Stimulated activated CD4-positive, alpha-beta T cell treated with anti-CD3 and anti-CD28 coated beads, Interleukin-15, amount 100 ng/mL, for 24 hours (primary cell): ENCODE results near the gene ALDH1B1.
"Not testable (repeated sequence)": the region's sequence is repeated elsewhere in the genome, so short reads cannot be mapped to it uniquely, and the experiment has no call there.

Source experiments
- DNase-seq: peaks from one replicate; pipeline ENCODE4 v3.0.0-alpha.2; 2020

The ALDH1B1 gene

DNA sequence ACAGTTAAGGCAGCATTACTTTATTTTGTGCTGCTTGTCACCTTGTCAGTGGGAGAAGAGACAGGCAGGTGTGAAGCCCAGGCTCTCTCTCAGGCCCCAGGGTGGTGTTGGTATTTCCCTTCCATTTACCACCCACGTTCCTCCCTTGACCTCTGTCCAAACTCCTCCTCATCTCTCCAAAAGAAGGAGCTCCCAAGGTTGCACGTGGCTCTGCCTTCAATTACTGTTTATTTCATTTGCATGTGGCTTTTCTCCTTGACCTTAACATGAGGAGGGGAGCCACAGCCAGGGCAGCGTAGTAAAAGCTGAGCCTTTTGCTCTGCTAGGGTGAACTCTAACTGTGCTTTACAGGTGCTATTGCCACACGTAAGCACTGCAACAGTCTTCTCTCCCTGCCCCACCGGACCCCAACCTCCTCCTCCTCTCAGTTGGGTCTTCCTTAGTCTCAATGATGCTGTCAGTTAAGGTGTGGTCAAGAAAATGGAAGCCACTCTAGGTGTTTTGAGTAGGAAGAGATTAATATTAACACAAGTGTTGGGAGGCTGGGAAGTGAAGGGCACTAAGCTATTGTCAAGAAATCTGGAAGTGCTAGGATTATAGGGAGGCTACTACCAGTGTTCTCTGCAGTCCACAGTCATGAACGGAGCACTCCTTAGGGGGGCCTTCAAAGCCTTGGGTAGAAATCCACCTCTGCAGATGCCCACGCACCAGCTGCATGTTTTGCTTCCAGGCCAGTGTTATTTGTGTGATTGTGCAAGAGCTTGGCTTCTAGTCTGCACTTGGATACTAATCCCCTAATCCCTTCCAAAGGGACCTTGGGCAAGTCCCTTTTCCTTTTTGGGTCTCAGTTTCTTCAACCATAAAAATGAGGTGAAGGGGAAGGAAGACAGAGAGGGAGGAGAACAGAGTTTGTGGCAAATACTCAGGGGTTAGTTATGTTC lies 3.9 kb upstream of the ALDH1B1 start:
- no peak for DNase-seq

GRCh38 chr9:38389313-38389712 lies 3.2 kb upstream of the ALDH1B1 start:
- no peak for DNase-seq

- DNase-seq = no peak
Measured at GRCh38 chr9:38390442-38390841, 2.1 kb upstream of the ALDH1B1 start.

DNA sequence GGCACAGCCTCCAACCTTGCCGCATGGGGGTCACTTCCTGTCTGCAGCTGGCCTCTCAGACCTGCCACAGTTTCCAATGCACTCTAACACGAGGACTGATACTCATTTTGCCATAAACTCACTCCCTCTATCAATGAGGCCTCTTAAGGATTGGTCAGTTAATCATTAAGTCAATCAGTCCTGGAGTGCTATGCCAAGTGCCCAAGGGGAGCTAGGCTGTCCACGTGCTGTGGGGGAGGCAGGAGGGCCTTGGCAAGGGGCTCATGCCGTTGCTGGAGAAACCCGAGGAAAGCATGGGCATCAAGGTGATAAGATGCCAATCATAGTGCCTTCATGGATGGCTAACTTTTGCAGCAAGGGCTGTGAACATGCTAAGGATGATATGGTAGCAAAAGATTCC lies 1.7 kb upstream of the ALDH1B1 start:
- no peak for DNase-seq

- no peak for DNase-seq
Measured at GRCh38 chr9:38391278-38392118, 1.0 kb upstream of the ALDH1B1 start.

- peak; percentile 19 for DNase-seq
Measured at GRCh38 chr9:38393128-38393796, 760 bp downstream of the ALDH1B1 start.

GRCh38 chr9:38394416-38394815 lies 1.9 kb downstream of the ALDH1B1 start:
- DNase-seq = no peak

GRCh38 chr9:38395653-38396370 lies 3.3 kb downstream of the ALDH1B1 start:
- DNase-seq = no peak

- DNase-seq = no peak
Measured at GRCh38 chr9:38396371-38396671, 3.8 kb downstream of the ALDH1B1 start.

- DNase-seq = not testable (repeated sequence)
Measured at GRCh38 chr9:38399191-38399590, 6.7 kb downstream of the ALDH1B1 start.

- DNase-seq = no peak
Measured at GRCh38 chr9:38401994-38402393, 9.5 kb downstream of the ALDH1B1 start.

- no peak for DNase-seq
Measured at GRCh38 chr9:38404314-38404713, 11.8 kb downstream of the ALDH1B1 start.

- DNase-seq = no peak
Measured at GRCh38 chr9:38405785-38406184, 13.3 kb downstream of the ALDH1B1 start.

DNA sequence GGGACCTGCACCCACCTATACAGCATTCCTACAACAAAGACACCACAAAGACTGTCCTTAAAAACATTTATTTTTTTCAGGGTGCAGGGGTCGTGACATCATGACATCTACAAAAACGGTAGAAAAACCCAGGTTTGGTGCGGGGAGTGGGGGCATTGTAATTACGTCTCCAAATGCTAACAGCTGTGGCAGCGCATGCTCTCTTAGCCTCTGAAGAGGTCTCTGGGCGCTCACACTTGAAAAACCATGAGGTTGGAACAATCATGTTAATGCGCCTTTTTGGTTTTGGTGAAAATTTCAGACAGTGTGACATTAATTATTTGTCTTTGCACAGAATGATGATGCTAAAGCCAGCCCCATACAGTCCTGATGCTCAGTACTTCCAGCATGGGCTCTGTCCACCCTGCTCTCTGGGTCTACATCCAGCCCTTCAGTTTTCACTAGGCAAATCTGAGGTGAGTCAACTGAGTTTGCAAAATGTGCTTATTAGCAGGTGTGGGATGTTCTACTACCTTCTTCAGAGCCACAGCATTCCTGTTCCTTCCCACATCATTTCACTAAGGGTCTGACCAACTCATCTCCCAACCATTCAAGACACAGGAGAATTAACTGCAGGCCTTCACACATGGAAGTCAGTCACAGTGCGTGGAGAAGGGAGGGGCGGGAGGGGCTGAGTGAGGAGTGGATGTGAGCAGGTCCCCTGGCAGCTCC lies 14.1 kb downstream of the ALDH1B1 start:
- no peak for DNase-seq

DNA sequence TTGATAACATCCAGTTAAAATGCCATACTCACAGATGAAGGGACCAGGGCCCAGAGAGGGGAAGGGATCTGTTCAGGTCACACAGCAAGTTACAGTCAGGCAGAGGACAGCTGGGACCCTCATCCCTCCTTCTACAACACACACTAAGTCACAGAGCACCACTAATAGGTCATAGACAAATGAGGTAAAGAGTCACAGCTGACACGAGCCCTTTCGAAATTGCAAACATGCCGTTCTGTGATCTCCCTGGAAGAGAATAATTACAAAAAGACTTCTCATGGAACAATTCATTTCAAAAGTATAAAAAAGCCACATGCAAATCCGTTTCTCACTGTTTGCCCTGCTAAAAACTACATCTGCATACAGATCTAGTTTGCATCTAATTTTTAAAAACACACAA lies 16.2 kb downstream of the ALDH1B1 start:
- no peak for DNase-seq

DNA sequence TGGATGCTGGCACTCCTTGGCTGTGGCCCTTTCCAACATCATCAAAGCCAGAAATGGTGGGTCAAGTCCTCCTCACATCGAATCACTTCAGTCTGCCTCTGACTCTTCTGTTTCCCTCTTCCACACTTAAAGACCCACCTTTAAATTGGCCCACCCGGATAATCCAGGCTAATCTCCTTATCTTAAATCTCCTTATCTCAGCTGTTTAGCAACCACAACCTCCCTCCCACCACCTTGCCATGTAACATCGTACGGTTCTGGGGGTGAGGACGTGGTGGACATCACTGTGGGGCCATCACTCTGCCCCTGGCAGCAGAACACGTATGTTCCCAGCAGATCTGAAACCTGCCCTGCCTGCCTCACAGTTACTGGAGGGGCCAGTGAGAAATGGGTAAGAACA lies 20.2 kb downstream of the ALDH1B1 start:
- DNase-seq = no peak

GRCh38 chr9:38413283-38413682 lies 20.8 kb downstream of the ALDH1B1 start:
- no peak for DNase-seq

DNA sequence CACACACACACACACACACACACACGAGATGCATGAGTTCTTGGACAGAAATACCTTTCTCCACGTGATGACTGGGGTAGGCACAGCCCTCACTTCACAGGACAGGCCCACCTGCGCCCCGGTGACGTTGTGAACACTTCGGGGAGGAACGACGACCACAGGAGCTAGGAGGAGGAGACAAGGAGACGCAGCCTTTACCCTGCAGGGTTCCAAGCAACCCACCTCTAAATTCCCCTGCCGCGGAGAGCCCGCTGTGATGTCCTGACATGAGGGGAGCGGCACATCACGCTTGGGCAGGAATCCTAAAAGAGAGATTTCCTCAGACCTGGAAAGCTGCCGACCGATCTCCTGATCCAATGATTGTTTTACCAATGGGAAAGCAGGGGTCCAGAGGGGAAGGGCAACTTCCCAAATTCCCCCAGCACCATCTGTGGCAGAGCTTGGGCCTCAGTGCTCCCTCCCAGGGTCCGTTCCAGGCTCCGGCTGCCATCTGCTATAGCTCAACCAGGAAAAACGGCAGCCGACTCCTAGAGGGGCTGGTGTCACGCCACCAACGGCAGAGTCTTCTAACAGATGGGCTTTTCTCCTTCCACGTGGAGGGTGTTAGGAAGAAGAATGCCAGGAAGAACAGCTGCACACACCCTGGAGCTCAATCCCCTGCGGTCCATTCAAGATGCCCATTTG lies 21.7 kb downstream of the ALDH1B1 start:
- no peak for DNase-seq

DNA sequence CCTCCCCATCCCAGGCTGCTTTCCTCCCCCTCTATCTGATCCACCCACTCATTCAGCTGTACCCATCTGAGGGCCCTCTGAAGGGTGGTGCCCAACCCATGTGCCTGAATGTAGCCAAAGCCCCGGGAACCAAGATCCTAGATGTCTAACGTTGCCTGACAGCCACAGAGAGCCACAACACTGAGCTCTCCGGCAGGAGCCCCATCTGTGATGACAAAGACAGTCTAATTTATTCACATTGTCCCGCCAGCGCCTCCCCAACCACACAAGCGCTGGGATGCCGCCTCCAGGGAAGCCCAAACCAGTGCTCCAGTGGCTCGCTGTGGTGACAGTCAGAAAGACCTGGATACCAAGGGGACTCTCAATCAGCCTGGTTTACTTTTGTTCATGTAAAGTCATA lies 23.4 kb downstream of the ALDH1B1 start:
- no peak for DNase-seq

GRCh38 chr9:38416461-38416860 lies 24.0 kb downstream of the ALDH1B1 start:
- no peak for DNase-seq
